ENCODE results near the gene MIPEP.

GRCh38 chr13:23801141-23801540 is 88.1 kb downstream of the MIPEP start:
- TF ChIP-seq, protein P1, sequence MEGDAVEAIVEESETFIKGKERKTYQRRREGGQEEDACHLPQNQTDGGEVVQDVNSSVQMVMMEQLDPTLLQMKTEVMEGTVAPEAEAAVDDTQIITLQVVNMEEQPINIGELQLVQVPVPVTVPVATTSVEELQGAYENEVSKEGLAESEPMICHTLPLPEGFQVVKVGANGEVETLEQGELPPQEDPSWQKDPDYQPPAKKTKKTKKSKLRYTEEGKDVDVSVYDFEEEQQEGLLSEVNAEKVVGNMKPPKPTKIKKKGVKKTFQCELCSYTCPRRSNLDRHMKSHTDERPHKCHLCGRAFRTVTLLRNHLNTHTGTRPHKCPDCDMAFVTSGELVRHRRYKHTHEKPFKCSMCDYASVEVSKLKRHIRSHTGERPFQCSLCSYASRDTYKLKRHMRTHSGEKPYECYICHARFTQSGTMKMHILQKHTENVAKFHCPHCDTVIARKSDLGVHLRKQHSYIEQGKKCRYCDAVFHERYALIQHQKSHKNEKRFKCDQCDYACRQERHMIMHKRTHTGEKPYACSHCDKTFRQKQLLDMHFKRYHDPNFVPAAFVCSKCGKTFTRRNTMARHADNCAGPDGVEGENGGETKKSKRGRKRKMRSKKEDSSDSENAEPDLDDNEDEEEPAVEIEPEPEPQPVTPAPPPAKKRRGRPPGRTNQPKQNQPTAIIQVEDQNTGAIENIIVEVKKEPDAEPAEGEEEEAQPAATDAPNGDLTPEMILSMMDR (conservative IDR thresholded peaks at IDR 0.05 in 1 of 2, IDR thresholded peaks at IDR 0.05 in 1 of 2; ENCODE audit: low read depth in 1 of 2, low read length in 2 of 2) = no peak
- no peak for TF ChIP-seq EZH2 (IDR thresholded peaks at IDR 0.05; ENCODE audit: low read length, missing control alignments)
